Measurements from ENCODE around the gene ANO1.

DNA sequence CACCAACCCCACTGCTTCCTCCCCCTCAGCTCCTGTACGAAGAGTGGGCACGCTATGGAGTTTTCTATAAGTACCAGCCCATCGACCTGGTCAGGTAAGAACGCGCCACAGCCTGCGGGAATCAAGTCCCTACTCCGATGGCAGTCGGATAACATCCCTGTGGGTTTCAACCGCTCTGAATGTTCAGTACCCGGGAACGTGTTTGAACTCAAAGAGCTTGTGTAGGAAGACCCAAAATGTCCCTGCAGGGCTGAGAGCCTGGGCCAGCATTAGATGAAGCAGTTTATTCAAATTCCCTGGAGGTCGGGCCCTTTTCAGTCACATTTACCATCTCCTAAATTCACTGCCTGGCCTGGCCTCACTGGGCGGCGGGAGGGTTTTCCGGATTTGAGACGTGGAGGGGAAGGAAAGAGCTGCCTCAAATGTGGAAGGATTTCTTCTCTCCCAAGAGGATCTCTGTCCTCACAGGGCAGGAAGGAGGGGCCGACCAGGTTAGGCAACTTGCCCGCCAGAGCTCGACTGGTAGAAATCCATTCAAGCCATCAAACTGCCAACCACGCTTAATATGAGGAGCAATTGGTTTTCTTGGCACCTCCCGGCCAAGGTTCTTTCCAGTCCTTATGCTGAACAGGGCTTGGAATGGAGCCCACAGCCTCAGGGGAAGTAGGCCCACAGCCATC is 46.3 kb downstream of the ANO1 start:
- TF ChIP-seq, protein P1, sequence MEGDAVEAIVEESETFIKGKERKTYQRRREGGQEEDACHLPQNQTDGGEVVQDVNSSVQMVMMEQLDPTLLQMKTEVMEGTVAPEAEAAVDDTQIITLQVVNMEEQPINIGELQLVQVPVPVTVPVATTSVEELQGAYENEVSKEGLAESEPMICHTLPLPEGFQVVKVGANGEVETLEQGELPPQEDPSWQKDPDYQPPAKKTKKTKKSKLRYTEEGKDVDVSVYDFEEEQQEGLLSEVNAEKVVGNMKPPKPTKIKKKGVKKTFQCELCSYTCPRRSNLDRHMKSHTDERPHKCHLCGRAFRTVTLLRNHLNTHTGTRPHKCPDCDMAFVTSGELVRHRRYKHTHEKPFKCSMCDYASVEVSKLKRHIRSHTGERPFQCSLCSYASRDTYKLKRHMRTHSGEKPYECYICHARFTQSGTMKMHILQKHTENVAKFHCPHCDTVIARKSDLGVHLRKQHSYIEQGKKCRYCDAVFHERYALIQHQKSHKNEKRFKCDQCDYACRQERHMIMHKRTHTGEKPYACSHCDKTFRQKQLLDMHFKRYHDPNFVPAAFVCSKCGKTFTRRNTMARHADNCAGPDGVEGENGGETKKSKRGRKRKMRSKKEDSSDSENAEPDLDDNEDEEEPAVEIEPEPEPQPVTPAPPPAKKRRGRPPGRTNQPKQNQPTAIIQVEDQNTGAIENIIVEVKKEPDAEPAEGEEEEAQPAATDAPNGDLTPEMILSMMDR (IDR thresholded peaks at IDR 0.05): no peak
- TF ChIP-seq POLR2AphosphoS5 (IDR thresholded peaks at IDR 0.05) (no peak), POLR2A (IDR thresholded peaks at IDR 0.05) (no peak)
